Measurements from ENCODE around the gene TMEM132D.

Gene TMEM132D

GRCh38 chr12:129527506-129527905 is 376.3 kb downstream of the TMEM132D start:
- no peak for DNase-seq

- no peak for DNase-seq
Measured at GRCh38 chr12:129523621-129524020, 380.2 kb downstream of the TMEM132D start.

- no peak for DNase-seq
Measured at GRCh38 chr12:129520739-129521138, 383.1 kb downstream of the TMEM132D start.

- no peak for DNase-seq
Measured at GRCh38 chr12:129503802-129504201, 400.0 kb downstream of the TMEM132D start.

GRCh38 chr12:129496226-129496625 is 407.6 kb downstream of the TMEM132D start:
- DNase-seq, result no peak

- DNase-seq, result no peak
Measured at GRCh38 chr12:129494766-129495165, 409.1 kb downstream of the TMEM132D start.

- DNase-seq, result no peak
Measured at GRCh38 chr12:129494260-129494659, 409.6 kb downstream of the TMEM132D start.

GRCh38 chr12:129489100-129489676 is 414.6 kb downstream of the TMEM132D start:
- DNase-seq, result no peak

GRCh38 chr12:129486931-129487330 is 416.9 kb downstream of the TMEM132D start:
- DNase-seq, result no peak

- no peak for DNase-seq
Measured at GRCh38 chr12:129483111-129483893, 420.5 kb downstream of the TMEM132D start.

- DNase-seq, result no peak
Measured at GRCh38 chr12:129481921-129482320, 421.9 kb downstream of the TMEM132D start.

- DNase-seq, result no peak
Measured at GRCh38 chr12:129470196-129470595, 433.6 kb downstream of the TMEM132D start.

- DNase-seq, result no peak
Measured at GRCh38 chr12:129467726-129468125, 436.1 kb downstream of the TMEM132D start.

GRCh38 chr12:129467289-129467688 is 436.5 kb downstream of the TMEM132D start:
- no peak for DNase-seq

GRCh38 chr12:129466499-129466898 is 437.3 kb downstream of the TMEM132D start:
- no peak for DNase-seq

- DNase-seq, result no peak
Measured at GRCh38 chr12:129459886-129460285, 443.9 kb downstream of the TMEM132D start.

- no peak for DNase-seq
Measured at GRCh38 chr12:129446696-129447095, 457.1 kb downstream of the TMEM132D start.

- no peak for DNase-seq
Measured at GRCh38 chr12:129440278-129440677, 463.5 kb downstream of the TMEM132D start.

- DNase-seq, result no peak
Measured at GRCh38 chr12:129434790-129435189, 469.0 kb downstream of the TMEM132D start.

GRCh38 chr12:129428240-129428936 is 475.4 kb downstream of the TMEM132D start:
- no peak for DNase-seq

GRCh38 chr12:129423041-129423580 is 480.7 kb downstream of the TMEM132D start:
- no peak for DNase-seq

GRCh38 chr12:129413295-129413694 is 490.5 kb downstream of the TMEM132D start:
- no peak for DNase-seq

- no peak for DNase-seq
Measured at GRCh38 chr12:129409281-129409680, 494.5 kb downstream of the TMEM132D start.

- no peak for DNase-seq
Measured at GRCh38 chr12:129404556-129404955, 499.3 kb downstream of the TMEM132D start.

Data from NCI-H82 (cell line).